ENCODE measurements around the gene GOLGA6C. TPM values are rescaled to one million over a fixed set of nuclear protein-coding genes. Genes with fewer than 3 reads are reported as not detected.

The GOLGA6C gene
- total and polyA plus RNA-seq, 2 donors (not counting 3 experiments of a cell fraction or from before 2014, with no cell fraction given), result not detected

GRCh38 chr15:75235760-75236729 lies 22.1 kb upstream of the GOLGA6C start:
- H3K9me1 ChIP-seq (replicated peaks; ENCODE audit: control insufficient read depth, extremely low read depth, insufficient read depth, low read length), result no peaks in the 10 kb centered on the region
- POLR2A ChIA-PET, result no interaction called here
- no peak for FAIRE-seq

More at GRCh38 chr15:75235760-75236729, 22.1 kb upstream of the GOLGA6C start:
- TF ChIP-seq CTCF (IDR thresholded peaks at IDR 0.05; ENCODE audit: extremely low read depth in 1 of 2, insufficient read depth in 1 of 2, low read depth in 1 of 2, low read length in 2 of 2), result no peak
- TF ChIP-seq FOS (IDR thresholded peaks at IDR 0.05; ENCODE audit: borderline replicate concordance, insufficient read depth, low read length), result no peak
- TF ChIP-seq EZH2 (IDR thresholded peaks at IDR 0.05; ENCODE audit: borderline replicate concordance, low read depth, low read length, severe bottlenecking), result no peak
- no peak for TF ChIP-seq POLR2AphosphoS5 (IDR thresholded peaks at IDR 0.05; ENCODE audit: insufficient read depth, low read depth, low read length)
- no peak for TF ChIP-seq JUN (IDR thresholded peaks at IDR 0.05; ENCODE audit: borderline replicate concordance, insufficient read depth, insufficient read length, low read depth)
- no peak for TF ChIP-seq MYC (IDR thresholded peaks at IDR 0.05; ENCODE audit: low read depth, low read length)
- TF ChIP-seq POLR2A (IDR thresholded peaks at IDR 0.05; ENCODE audit: low read depth, low read length), result no peak
- TF ChIP-seq GATA2 (IDR thresholded peaks at IDR 0.05; ENCODE audit: insufficient read depth, insufficient read length, low read depth, low read length), result no peak
- TF ChIP-seq MAX (IDR thresholded peaks at IDR 0.05; ENCODE audit: insufficient read depth, insufficient read length), result no peak
- intact Hi-C loops (cut with micrococcal nuclease) (no loop called here), dilution Hi-C loops (cut with MboI; ENCODE audit: extremely low pct_ligation_motif_present, low sequenced_read_pairs) (no loop called here)
- CTCF ChIA-PET, result no interaction called here
- Histone ChIP-seq H3K9me3 (replicated peaks; ENCODE audit: control insufficient read depth, insufficient read depth, low read length) (no peaks in the 10 kb centered on the region), H3K79me2 (ENCODE audit: control insufficient read depth, insufficient read depth, low read length) (no peaks in the 10 kb centered on the region), H3K4me3 (replicated peaks in 1 of 3; ENCODE audit: insufficient read depth in 1 of 3, low read depth in 1 of 3, low read length in 3 of 3) (no peak overlapping the region), H3K27ac (ENCODE audit: insufficient read depth, low read depth, low read length) (no peak overlapping the region), H3K4me1 (ENCODE audit: control insufficient read depth, extremely low read depth, insufficient read depth, low read length) (no peaks in the 10 kb centered on the region), H3K9ac (replicated peaks; ENCODE audit: extremely low read depth, insufficient read depth, low read length) (no peak overlapping the region), H4K20me1 (replicated peaks; ENCODE audit: control insufficient read depth, extremely low read depth, insufficient read depth, low read length) (no peaks in the 10 kb centered on the region), H3K27me3 (ENCODE audit: control insufficient read depth in 2 of 2, insufficient read depth in 2 of 2, low read length in 2 of 2) (peaks cover 5 to 9% of the 10 kb centered on the region in 2 experiments), H2AFZ (ENCODE audit: low read depth, low read length) (no peak overlapping the region), H3K4me2 (ENCODE audit: insufficient read depth, low read length) (no peak overlapping the region), H3K36me3 (ENCODE audit: control insufficient read depth in 2 of 2, extremely low read depth in 1 of 2, insufficient read depth in 2 of 2, low read length in 2 of 2) (no peaks in the 10 kb centered on the region)
- DNase-seq (ENCODE audit: low read depth, low spot score), result no peak
- no TSS peak for BruUV-seq (replicated peaks)
